Cardiac fibroblast (primary cell): Measurements from ENCODE around the gene MFSD12.

Experiments used
- DNase-seq, 2 donors: peaks; one replicate each; pipeline versions ENCODE4 v3.0.0 to v3.0.0-alpha.2; 2010; ENCODE audit warnings: low read depth in 2 of 2
- H3K4me3 ChIP-seq, 2 donors: replicated peaks in 1 of 2; 1 replicate in 1 of 2; 2 replicates in 1 of 2; pipeline ENCODE4 v1.5.1; 2011; ENCODE audit warnings: low read depth in 2 of 2, low read length in 2 of 2, mild to moderate bottlenecking in 2 of 2, moderate library complexity in 1 of 2
- CTCF ChIP-seq: IDR thresholded peaks from one replicate; pipeline ENCODE4 v1.5.1; 2011; ENCODE audit warnings: low read depth, mild to moderate bottlenecking, low read length, inconsistent platforms

Gene MFSD12

DNA sequence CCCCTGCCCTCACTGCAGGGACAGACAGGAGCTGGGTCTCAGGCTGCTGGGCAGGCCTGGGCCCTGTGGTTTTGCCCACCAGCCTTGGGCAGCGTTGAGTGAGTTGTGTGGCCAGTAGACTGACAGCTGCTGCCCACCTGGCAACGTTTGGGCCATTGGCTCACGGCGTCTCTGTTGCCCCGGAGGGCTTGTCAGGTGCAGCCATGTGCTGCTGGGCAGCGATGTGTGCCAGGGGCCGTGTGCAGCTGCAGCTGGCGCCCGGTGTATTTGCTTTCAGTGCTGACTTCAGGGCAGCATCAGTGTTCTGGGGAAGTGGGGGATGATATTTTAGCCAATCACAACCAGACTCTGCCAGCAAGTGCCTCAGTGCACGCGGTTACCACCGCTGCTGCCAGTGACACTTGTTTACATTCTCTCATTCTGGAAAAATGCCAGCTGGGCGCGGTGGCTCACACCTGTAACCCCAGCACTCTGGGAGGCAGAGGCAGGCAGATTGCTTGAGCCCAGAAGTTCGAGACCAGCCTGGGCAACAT, 40.6 kb downstream of the MFSD12 start:
- no peak for DNase-seq
- no peak overlapping the region for H3K4me3 ChIP-seq
- no peak for TF ChIP-seq CTCF

DNA sequence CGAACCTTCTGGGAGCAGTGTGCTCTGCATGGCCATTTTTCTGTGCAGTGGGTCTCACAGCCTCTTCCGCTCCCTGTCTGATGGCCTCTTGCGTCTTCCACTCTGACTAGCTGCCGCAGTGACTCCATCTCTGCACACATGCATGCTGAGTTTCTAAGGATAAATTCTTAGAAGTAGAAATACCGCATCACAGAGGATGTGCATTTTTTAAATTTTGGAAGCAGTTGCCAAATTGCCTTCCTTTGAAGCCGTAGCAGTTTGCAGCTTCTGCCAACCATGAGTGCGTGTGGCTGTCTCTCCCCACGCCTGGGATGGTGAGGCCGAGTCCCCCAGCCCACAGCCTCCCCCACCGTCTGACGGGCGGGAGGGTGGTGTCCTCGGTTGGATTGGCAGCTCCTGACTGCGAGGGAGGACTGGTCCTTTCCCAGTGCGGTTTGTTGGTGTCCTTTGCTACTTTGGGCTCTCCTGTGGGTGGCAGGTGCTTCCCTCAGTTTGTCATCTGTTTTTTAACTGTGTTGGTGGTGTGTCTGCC, 41.4 kb downstream of the MFSD12 start:
- TF ChIP-seq CTCF: no peak
- DNase-seq: no peak
- no peak overlapping the region for H3K4me3 ChIP-seq

GRCh38 chr19:3514930-3515329, 42.5 kb downstream of the MFSD12 start:
- no peak overlapping the region for H3K4me3 ChIP-seq
- TF ChIP-seq CTCF: no peak
- no peak for DNase-seq

- H3K4me3 ChIP-seq: no peak overlapping the region
- peak in 1 of 2 donors; percentile 25 for DNase-seq
- TF ChIP-seq CTCF: no peak
These were observed 43.9 kb downstream of the MFSD12 start for GRCh38 chr19:3513229-3514140.

DNA sequence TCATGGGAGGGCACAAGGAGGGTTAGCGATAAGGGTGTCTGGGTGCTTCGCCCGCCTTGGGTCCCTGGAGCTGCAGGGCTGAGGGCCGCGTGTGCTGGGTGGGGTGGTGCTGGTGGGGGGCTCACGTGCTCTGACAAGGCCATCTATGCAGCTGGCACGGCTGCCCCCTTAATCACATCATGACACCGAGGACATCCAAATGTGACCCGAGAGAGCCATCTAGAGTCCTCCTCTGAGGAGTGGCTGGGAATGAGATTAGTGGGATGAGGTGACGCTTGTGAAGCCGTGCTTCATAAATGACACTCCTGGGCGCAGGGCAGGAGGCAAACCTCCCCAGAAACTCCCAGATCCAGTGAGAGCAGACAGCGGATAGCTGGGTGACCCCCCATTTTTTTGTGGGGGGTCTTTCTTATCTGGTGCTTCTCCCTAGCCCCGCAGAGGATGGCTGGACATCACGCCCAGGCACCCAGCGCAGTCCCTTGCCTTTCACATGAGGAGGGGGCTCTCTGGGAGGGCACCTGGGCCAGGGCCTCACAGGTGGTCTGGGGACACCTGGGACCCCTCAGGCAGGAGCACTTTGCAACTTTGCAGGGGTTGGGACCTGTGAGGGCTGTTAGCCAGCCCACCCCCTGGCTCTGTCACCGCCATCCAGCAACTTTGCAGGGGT, 44.7 kb downstream of the MFSD12 start:
- no peak for TF ChIP-seq CTCF
- H3K4me3 ChIP-seq: no peak overlapping the region
- DNase-seq: no peak

DNA sequence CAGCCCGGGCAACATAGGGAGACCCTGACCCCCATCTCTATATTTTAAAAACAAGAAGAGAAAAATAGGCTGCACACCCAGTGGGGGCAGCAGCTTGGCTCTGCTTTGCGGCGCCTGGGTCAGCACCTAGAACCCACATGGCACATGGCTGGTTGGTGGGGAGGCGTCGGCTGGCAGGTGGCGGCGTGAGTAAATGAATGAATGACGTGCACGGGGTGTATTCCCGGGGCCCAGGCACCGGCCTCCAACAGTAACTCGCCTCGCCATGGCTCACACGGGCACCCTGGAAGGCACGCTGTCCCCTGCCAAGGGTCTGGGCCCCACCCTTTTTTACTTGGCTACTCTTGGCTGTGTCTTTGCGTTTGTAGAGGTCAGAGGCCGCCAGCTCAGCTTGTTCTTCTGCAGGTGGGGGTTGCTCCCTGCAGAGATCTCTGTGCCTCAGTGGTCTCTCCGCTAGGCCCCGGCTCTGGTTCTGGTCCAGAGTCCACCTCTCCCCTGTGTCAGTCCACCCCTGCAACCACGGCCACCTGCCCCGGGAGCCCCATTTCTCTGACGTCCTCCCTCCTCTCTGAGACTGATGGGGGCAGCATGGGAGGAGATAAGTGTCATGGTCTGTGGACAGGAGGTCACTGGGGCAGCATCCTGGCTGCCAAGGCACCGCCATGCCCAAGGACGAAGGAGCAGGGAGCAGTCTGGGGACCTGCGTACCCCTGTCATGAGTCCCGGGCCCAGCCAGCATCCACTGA, 45.7 kb downstream of the MFSD12 start:
- no peak overlapping the region for H3K4me3 ChIP-seq
- DNase-seq: no peak
- no peak for TF ChIP-seq CTCF
